PC-3 (cell line): Measurements from ENCODE around the gene MYO1C. TPM values are rescaled to one million over a fixed set of nuclear protein-coding genes. Genes with fewer than 3 reads are reported as not detected.
"Not testable (repeated sequence)": the region's sequence is repeated elsewhere in the genome, so short reads cannot be mapped to it uniquely, and the experiment has no call there.

ENCODE experiments used
- ATAC-seq: fragments of 200-7000 bp; cut with Tn5 transposase; 2 replicates; pipeline ENCODE4 v1.9.1; 2020; ENCODE audit warnings: mild to moderate bottlenecking, moderate library complexity
- BruUV-seq: library from RNA; stranded (reverse); fragments of 400-500 nt; replicated peaks from 2 replicates; lab custom pipeline; 2021; lab: Mats Ljungman, UMichigan
- CTCF ChIA-PET: fragments of 300-600 bp; sonication (Branson Sonifier 250); formaldehyde crosslinking; loops from one replicate; lab custom pipeline; 2022; ENCODE audit warnings: antibody characterized with exemption; lab: Charles Lee
- POLR2A ChIA-PET: fragments of 300-600 bp; sonication (Branson Sonifier 250); formaldehyde crosslinking; loops from one replicate; lab custom pipeline; 2022; ENCODE audit warnings: antibody characterized with exemption; ENCODE audit not compliant: unreplicated experiment; lab: Charles Lee
- DNase-seq: peaks from one replicate; pipeline ENCODE4 v3.0.0-alpha.2; 2015
- H2AFZ ChIP-seq: fragments of 300-600 bp; sonication (generic); 2 replicates; pipeline ENCODE4 v1.6.0; 2016; ENCODE audit warnings: antibody characterized with exemption, low read length
- H3F3A ChIP-seq: fragments of 300-600 bp; sonication (generic); one replicate; pipeline ENCODE4 v1.6.0; 2017; ENCODE audit warnings: antibody characterized with exemption, low read length, control low read depth, mild to moderate bottlenecking; ENCODE audit not compliant: unreplicated experiment
- H3K27ac ChIP-seq: fragments of 300-600 bp; sonication (generic); 2 replicates; pipeline ENCODE4 v1.5.1; 2016; ENCODE audit warnings: mild to moderate bottlenecking, low read length
- H3K27me3 ChIP-seq: fragments of 300-600 bp; sonication (generic); 2 replicates; pipeline ENCODE4 v1.6.1; 2016; ENCODE audit warnings: low read length, mixed read lengths
- H3K36me3 ChIP-seq: fragments of 300-600 bp; sonication (generic); 2 replicates; pipeline ENCODE4 v1.6.1; 2016; ENCODE audit warnings: low read depth, mixed run types, low read length, mixed read lengths
- H3K4me1 ChIP-seq: fragments of 300-600 bp; sonication (generic); 2 replicates; pipeline ENCODE4 v1.5.1; 2016; ENCODE audit warnings: low read length; ENCODE audit not compliant: insufficient read depth
- H3K4me2 ChIP-seq: fragments of 300-600 bp; sonication (generic); 2 replicates; pipeline ENCODE4 v1.6.0; 2016; ENCODE audit warnings: low read length
- H3K4me3 ChIP-seq: fragments of 300-600 bp; sonication (generic); 2 replicates; pipeline ENCODE4 v1.5.1; 2016; ENCODE audit warnings: mild to moderate bottlenecking, low read length, mixed read lengths
- H3K79me2 ChIP-seq: fragments of 300-600 bp; sonication (generic); 2 replicates; pipeline ENCODE4 v1.6.1; 2017; ENCODE audit warnings: low read length, mixed read lengths
- H3K9ac ChIP-seq: fragments of 300-600 bp; sonication (generic); 2 replicates; pipeline ENCODE4 v1.6.0; 2016; ENCODE audit warnings: mild to moderate bottlenecking, low read length
- H3K9me2 ChIP-seq: fragments of 300-600 bp; sonication (generic); replicated peaks from 2 replicates; pipeline ENCODE4 v1.6.1; 2016; ENCODE audit warnings: mixed run types, low read length, mixed read lengths
- H3K9me3 ChIP-seq: fragments of 300-600 bp; sonication (generic); 2 replicates; pipeline ENCODE4 v1.6.1; 2016; ENCODE audit warnings: low read length, mixed read lengths
- H4K20me1 ChIP-seq: fragments of 300-600 bp; sonication (generic); 2 replicates; pipeline ENCODE4 v1.6.1; 2016; ENCODE audit warnings: low read length, mixed read lengths
- EZH2 ChIP-seq: fragments of 300-600 bp; sonication (generic); IDR thresholded peaks from one replicate; pipeline ENCODE4 v1.6.1; 2017; ENCODE audit warnings: antibody characterized with exemption, mild to moderate bottlenecking, low read length; ENCODE audit not compliant: unreplicated experiment
- intact Hi-C: fragments of 100-400 bp; cut with micrococcal nuclease; formaldehyde crosslinking; loops from 2 replicates; pipeline ENCODE4 v1.9.0; 2023
- total RNA-seq: library from RNA; depleted of rRNA; stranded (reverse); fragments of >200 nt; gene quantifications from 2 replicates; pipeline ENCODE4 v1.2.3, GENCODE V29; 2014
- TF ChIP-seq, protein P1 (sequence below): fragments of 300-600 bp; sonication (generic); conservative IDR thresholded peaks from 2 replicates; pipeline ENCODE4 v1.5.1; 2017; ENCODE audit warnings: antibody characterized with exemption, low read depth, mild to moderate bottlenecking, low read length

Gene MYO1C
- total RNA-seq, 1 experiment from 2014 or later = 76.4 TPM

DNA sequence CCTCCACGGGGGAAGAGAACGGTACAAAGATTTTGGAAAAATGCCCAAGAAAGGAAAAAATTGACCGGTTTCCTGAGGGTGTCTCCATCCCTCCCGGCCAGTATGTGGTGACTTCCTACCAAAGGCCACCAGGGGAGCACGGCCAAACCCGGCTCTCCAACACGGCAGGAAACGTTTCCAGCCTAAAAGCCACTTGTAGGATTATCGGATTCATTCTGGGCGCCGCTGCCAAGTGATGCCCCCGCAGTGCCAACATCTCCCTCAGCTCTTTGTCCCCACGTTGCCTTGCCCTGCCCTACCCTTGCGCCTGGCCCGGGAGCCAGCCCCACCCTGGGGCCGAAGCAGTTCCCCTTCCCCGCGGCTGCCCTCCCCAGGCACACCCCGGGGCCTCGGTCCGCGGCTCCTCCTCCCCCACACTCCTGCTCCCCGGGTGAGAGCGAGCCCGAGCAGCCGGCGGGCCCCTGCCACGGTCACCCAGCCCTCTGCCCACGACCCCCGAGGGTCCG is 37.1 kb downstream of the MYO1C start:
- DNase-seq = peak; percentile 60
- intact Hi-C loops = loop anchor here (10.0 kb wide), 1 partner anchor 91 kb away; no protein-coding TSS in a partner anchor
- TF ChIP-seq, protein P1, sequence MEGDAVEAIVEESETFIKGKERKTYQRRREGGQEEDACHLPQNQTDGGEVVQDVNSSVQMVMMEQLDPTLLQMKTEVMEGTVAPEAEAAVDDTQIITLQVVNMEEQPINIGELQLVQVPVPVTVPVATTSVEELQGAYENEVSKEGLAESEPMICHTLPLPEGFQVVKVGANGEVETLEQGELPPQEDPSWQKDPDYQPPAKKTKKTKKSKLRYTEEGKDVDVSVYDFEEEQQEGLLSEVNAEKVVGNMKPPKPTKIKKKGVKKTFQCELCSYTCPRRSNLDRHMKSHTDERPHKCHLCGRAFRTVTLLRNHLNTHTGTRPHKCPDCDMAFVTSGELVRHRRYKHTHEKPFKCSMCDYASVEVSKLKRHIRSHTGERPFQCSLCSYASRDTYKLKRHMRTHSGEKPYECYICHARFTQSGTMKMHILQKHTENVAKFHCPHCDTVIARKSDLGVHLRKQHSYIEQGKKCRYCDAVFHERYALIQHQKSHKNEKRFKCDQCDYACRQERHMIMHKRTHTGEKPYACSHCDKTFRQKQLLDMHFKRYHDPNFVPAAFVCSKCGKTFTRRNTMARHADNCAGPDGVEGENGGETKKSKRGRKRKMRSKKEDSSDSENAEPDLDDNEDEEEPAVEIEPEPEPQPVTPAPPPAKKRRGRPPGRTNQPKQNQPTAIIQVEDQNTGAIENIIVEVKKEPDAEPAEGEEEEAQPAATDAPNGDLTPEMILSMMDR = peak; percentile 42
- TF ChIP-seq EZH2 = no peak

DNA sequence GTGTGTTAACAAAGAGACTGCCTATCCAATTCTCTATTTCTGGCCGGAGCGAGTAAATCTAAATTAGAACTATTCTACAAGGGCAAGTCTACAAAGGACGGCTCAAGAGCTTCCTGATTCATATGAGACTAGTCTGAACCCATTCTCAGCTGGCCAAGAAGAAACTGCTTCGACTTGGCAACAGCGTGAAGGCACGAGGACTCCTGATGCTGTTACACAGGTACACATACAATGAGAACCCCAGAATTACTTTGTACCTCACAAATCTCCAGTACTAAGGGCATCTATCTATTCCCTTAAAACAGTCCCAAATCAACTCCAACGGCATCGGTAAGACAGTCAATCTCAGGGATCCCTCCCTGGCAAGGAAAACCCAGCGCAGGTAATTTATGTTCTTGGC is 37.9 kb downstream of the MYO1C start:
- peak overlapping the region; percentile 93 for H3K4me2 ChIP-seq
- ATAC-seq = no peak
- no TSS peak for BruUV-seq
- H3K9ac ChIP-seq = peak overlapping the region; percentile 97
- no peak for DNase-seq
- H3F3A ChIP-seq = no peaks in the 10 kb centered on the region
- peaks cover 4% of the 10 kb centered on the region; the same call in 1 of the 2 replicates for H3K4me1 ChIP-seq
- intact Hi-C loops = loop anchor here (10.0 kb wide), 1 partner anchor 90 kb away; no protein-coding TSS in a partner anchor
- no peak overlapping the region for H2AFZ ChIP-seq
- no peaks in the 10 kb centered on the region for H3K27me3 ChIP-seq
- no peaks in the 10 kb centered on the region for H3K9me2 ChIP-seq
- H3K4me3 ChIP-seq = peak overlapping the region; percentile 88
- H3K27ac ChIP-seq = no peak overlapping the region
- peaks cover 16% of the 10 kb centered on the region for H4K20me1 ChIP-seq
- no peak for TF ChIP-seq EZH2
- ChIA-PET CTCF (no interaction called here), POLR2A (interaction anchor here (0.6 kb wide), 1 partner anchor 122 kb away, joined by 3 read pairs; no protein-coding TSS in a partner anchor)
- H3K9me3 ChIP-seq = no peaks in the 10 kb centered on the region
- H3K79me2 ChIP-seq = peaks cover 65% of the 10 kb centered on the region
- peaks cover 5% of the 10 kb centered on the region; the same call in 1 of the 2 replicates for H3K36me3 ChIP-seq

More for the DNA sequence above, 37.1 kb downstream of the MYO1C start:
- ATAC-seq = peak; percentile 44
- Histone ChIP-seq H4K20me1 (peaks cover 16% of the 10 kb centered on the region), H3K36me3 (peaks cover 5% of the 10 kb centered on the region; the same call in 1 of the 2 replicates), H3F3A (peaks cover 3% of the 10 kb centered on the region), H3K9ac (peak overlapping the region; percentile 97), H3K27me3 (no peaks in the 10 kb centered on the region), H3K4me3 (peak overlapping the region; percentile 88), H3K9me3 (no peaks in the 10 kb centered on the region), H3K4me2 (peak overlapping the region; percentile 93), H3K27ac (peak overlapping the region; percentile 68), H3K79me2 (peaks cover 57% of the 10 kb centered on the region), H3K4me1 (peaks cover 11% of the 10 kb centered on the region), H2AFZ (no peak overlapping the region; the same call in 1 of the 2 replicates), H3K9me2 (no peaks in the 10 kb centered on the region)
- POLR2A ChIA-PET = no interaction called here
- BruUV-seq = no TSS peak
- CTCF ChIA-PET = no interaction called here

DNA sequence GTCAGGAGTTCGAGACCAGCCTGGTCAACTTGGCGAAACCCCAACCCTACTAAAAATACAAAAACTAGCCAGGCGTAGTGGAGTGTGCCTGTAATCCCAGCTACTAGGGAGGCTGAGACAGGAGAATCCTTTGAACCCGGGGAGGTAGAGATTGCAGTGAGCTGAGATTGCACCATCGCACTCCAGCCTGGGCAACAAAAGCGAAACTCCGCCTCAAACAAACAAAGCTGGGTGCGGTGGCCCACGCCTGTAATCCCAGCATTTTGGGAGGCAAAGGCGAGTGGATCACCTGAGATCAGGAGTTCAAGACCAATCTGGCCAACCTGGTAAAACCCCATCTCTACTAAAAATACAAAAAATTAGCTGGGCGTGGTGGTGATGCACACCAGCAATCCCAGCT is 38.8 kb downstream of the MYO1C start:
- H3K9ac ChIP-seq, DNase-seq, ATAC-seq, H3K27ac ChIP-seq, H3F3A ChIP-seq, CTCF ChIA-PET, H3K9me3 ChIP-seq, H3K27me3 ChIP-seq, BruUV-seq, POLR2A ChIA-PET, H3K4me3 ChIP-seq, H3K4me1 ChIP-seq, H3K4me2 ChIP-seq, H3K9me2 ChIP-seq, H2AFZ ChIP-seq, H3K36me3 ChIP-seq: not testable (repeated sequence)
- Histone ChIP-seq H3K79me2 (peaks cover 73% of the 10 kb centered on the region), H4K20me1 (peaks cover 16% of the 10 kb centered on the region)
- intact Hi-C loops = loop anchor here (10.0 kb wide), 1 partner anchor 89 kb away; no protein-coding TSS in a partner anchor
